NCI-H526 (cell line): ENCODE measurements around the gene CFAP161.
"Not testable (repeated sequence)": the region's sequence is repeated elsewhere in the genome, so short reads cannot be mapped to it uniquely, and the experiment has no call there.

Experiments
- DNase-seq, 2 experiments: peaks; one replicate each; lab custom pipeline; 2025; lab: John Stamatoyannopoulos, UW

Gene CFAP161

GRCh38 chr15:81107889-81108288, 26.2 kb upstream of the CFAP161 start:
- no peak for DNase-seq

- DNase-seq = peak in 1 of 2 experiments; percentile 8
Observed at GRCh38 chr15:81108427-81108826, 25.6 kb upstream of the CFAP161 start.

- DNase-seq = no peak
Observed at GRCh38 chr15:81111018-81111417, 23.1 kb upstream of the CFAP161 start.

GRCh38 chr15:81111510-81112470, 22.3 kb upstream of the CFAP161 start:
- DNase-seq = no peak

- DNase-seq = no peak
Observed at GRCh38 chr15:81113204-81113657, 20.8 kb upstream of the CFAP161 start.

GRCh38 chr15:81113861-81114291, 20.2 kb upstream of the CFAP161 start:
- no peak for DNase-seq

- DNase-seq = no peak
Observed at GRCh38 chr15:81115054-81115939, 18.8 kb upstream of the CFAP161 start.

- no peak for DNase-seq
Observed at GRCh38 chr15:81117136-81117535, 16.9 kb upstream of the CFAP161 start.

GRCh38 chr15:81117581-81117980, 16.5 kb upstream of the CFAP161 start:
- no peak for DNase-seq

GRCh38 chr15:81118361-81118760, 15.7 kb upstream of the CFAP161 start:
- peak in 1 of 2 experiments; percentile 12 for DNase-seq

GRCh38 chr15:81120069-81120468, 14.0 kb upstream of the CFAP161 start:
- no peak for DNase-seq

- DNase-seq = peak; percentile 33 to 36
Observed at GRCh38 chr15:81126892-81127291, 7.2 kb upstream of the CFAP161 start.

- DNase-seq = not testable (repeated sequence)
Observed at GRCh38 chr15:81141478-81141877, 7.4 kb downstream of the CFAP161 start.

- no peak for DNase-seq
Observed at GRCh38 chr15:81146006-81146405, 11.9 kb downstream of the CFAP161 start.

GRCh38 chr15:81146466-81146865, 12.4 kb downstream of the CFAP161 start:
- DNase-seq = no peak

GRCh38 chr15:81151389-81151788, 17.3 kb downstream of the CFAP161 start:
- no peak for DNase-seq

- no peak for DNase-seq
Observed at GRCh38 chr15:81152339-81152738, 18.3 kb downstream of the CFAP161 start.

GRCh38 chr15:81152799-81153198, 18.7 kb downstream of the CFAP161 start:
- DNase-seq = no peak

- peak in 1 of 2 experiments; percentile 46 for DNase-seq
Observed at GRCh38 chr15:81155375-81156218, 21.5 kb downstream of the CFAP161 start.

GRCh38 chr15:81156324-81156723, 22.3 kb downstream of the CFAP161 start:
- no peak for DNase-seq

GRCh38 chr15:81157195-81157938, 23.3 kb downstream of the CFAP161 start:
- no peak for DNase-seq
